RWPE2 (cell line): ENCODE data around the gene DEAF1.

Source experiments
- ATAC-seq: fragments of 200-7000 bp; cut with Tn5 transposase; 3 replicates; pipeline ENCODE4 v1.9.1; 2021; ENCODE audit warnings: low read depth
- DNase-seq: peaks from one replicate; pipeline ENCODE4 v3.0.0-alpha.2; 2020; ENCODE audit warnings: low spot score
- H3K27ac ChIP-seq: fragments of 450-650 bp; 2 replicates; pipeline ENCODE4 v1.5.1; 2017; ENCODE audit warnings: mild to moderate bottlenecking; ENCODE audit not compliant: poor library complexity, severe bottlenecking
- H3K27me3 ChIP-seq: fragments of 250-450 bp; sonication (Bioruptor Pico); 2 replicates; pipeline ENCODE4 v1.5.1; 2021; ENCODE audit warnings: mild to moderate bottlenecking, moderate library complexity; ENCODE audit not compliant: insufficient read depth, poor library complexity, severe bottlenecking
- H3K36me3 ChIP-seq: fragments of 250-450 bp; sonication (Bioruptor Pico); 2 replicates; pipeline ENCODE4 v1.5.1; 2020; ENCODE audit warnings: low read depth, mild to moderate bottlenecking, moderate library complexity
- H3K4me1 ChIP-seq: fragments of 250-450 bp; sonication (Bioruptor Pico); 2 replicates; pipeline ENCODE4 v1.5.1; 2021; ENCODE audit warnings: mild to moderate bottlenecking, moderate library complexity; ENCODE audit not compliant: insufficient read depth, poor library complexity, severe bottlenecking
- H3K4me3 ChIP-seq: fragments of 250-450 bp; sonication (Bioruptor Pico); 2 replicates; pipeline ENCODE4 v1.5.1; 2021; ENCODE audit warnings: mild to moderate bottlenecking, moderate library complexity; ENCODE audit not compliant: severe bottlenecking
- H3K9me3 ChIP-seq: fragments of 250-450 bp; sonication (Bioruptor Pico); 2 replicates; pipeline ENCODE4 v1.5.1; 2021; ENCODE audit warnings: mild to moderate bottlenecking, moderate library complexity; ENCODE audit not compliant: severe bottlenecking
- TF ChIP-seq, protein P1 (sequence below): fragments of 450-650 bp; IDR thresholded peaks from one replicate; pipeline ENCODE4 v1.5.1; 2017; ENCODE audit warnings: mild to moderate bottlenecking, moderate library complexity; ENCODE audit not compliant: poor library complexity, severe bottlenecking

DEAF1 gene

DNA sequence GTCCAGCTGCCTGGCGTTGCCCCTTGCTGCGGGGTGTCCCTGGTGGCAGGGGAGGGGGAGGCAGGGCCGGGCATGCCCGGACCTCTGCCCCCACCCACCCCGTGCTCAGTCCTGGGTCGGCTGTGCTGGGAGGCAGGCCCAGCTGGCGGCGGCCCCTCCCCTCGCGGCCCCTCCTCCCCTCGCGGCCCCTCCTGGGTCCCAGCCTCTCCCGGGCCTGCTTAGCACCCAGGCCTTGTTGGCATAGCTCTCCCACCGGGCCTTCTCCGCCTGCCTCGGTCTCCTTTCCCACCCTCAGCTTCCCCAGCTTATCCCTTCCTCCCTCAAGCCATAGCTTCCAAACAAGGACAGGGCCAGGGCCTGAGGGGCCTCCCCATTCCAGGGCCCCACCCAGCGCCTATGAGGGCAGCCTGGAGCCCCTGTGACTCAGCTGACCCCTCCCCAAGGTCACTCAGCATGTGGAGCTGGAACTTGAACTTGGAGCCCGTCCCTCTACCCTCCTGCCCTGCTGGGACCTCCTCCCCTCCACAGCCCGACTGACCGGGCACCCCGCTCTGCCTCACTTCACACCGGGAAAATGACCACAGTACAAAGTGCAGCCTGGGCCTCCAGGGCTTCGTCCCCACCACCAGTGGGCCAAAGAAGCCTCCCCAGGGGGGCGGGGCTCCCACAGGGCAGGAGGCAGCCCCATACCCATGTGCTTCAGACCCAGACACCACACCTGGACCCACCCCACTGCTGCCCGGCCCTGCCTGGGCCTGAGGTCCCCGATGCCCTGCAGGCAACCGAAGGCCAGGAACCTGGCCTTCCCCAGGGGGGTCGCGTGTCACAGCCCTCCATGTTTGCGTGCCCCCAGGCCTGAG lies 12.2 kb upstream of the DEAF1 start:
- H3K9me3 ChIP-seq: no peaks in the 10 kb centered on the region
- H3K4me3 ChIP-seq: peak overlapping the region; percentile 88
- H3K27me3 ChIP-seq: no peaks in the 10 kb centered on the region
- peaks cover 28% of the 10 kb centered on the region for H3K4me1 ChIP-seq
- TF ChIP-seq, protein P1, sequence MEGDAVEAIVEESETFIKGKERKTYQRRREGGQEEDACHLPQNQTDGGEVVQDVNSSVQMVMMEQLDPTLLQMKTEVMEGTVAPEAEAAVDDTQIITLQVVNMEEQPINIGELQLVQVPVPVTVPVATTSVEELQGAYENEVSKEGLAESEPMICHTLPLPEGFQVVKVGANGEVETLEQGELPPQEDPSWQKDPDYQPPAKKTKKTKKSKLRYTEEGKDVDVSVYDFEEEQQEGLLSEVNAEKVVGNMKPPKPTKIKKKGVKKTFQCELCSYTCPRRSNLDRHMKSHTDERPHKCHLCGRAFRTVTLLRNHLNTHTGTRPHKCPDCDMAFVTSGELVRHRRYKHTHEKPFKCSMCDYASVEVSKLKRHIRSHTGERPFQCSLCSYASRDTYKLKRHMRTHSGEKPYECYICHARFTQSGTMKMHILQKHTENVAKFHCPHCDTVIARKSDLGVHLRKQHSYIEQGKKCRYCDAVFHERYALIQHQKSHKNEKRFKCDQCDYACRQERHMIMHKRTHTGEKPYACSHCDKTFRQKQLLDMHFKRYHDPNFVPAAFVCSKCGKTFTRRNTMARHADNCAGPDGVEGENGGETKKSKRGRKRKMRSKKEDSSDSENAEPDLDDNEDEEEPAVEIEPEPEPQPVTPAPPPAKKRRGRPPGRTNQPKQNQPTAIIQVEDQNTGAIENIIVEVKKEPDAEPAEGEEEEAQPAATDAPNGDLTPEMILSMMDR: no peak
- DNase-seq (peak; percentile 83), ATAC-seq (peak; percentile 43)
- peaks cover 33% of the 10 kb centered on the region for H3K36me3 ChIP-seq
- peak overlapping the region; percentile 94 for H3K27ac ChIP-seq

DNA sequence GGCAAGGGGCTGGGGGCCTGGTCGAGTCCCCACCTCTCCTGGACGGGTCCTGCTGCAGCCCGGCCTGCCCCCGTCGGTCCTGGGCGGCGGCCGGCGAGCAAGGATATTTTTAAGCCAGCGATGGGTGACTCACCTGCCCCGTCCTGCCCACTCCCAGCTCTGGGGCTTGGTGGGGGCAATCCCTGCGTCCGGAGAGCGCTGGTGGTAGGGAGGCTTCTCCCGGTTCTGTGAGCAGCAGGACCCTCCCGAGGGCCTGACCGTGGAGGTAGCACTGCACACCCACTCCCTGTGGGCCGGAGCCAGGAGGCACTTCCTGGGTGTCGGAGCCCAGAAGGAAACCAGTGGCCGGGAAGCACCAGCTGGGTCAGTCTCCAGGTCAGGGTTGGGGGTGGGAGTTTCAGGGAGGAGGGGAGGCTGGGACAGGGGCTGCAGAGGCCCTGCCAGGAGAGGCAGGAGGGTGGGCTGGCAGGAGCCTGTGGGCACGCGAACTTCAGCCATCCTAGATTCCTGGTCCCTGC lies 11.5 kb upstream of the DEAF1 start:
- ATAC-seq (peak; percentile 35), DNase-seq (peak; percentile 79)
- peaks cover 38% of the 10 kb centered on the region for H3K36me3 ChIP-seq
- TF ChIP-seq, protein P1: no peak
- H3K27me3 ChIP-seq: no peaks in the 10 kb centered on the region
- H3K4me3 ChIP-seq: peak overlapping the region; percentile 88
- peaks cover 28% of the 10 kb centered on the region for H3K4me1 ChIP-seq
- H3K9me3 ChIP-seq: no peaks in the 10 kb centered on the region
- peak overlapping the region; percentile 94 for H3K27ac ChIP-seq

DNA sequence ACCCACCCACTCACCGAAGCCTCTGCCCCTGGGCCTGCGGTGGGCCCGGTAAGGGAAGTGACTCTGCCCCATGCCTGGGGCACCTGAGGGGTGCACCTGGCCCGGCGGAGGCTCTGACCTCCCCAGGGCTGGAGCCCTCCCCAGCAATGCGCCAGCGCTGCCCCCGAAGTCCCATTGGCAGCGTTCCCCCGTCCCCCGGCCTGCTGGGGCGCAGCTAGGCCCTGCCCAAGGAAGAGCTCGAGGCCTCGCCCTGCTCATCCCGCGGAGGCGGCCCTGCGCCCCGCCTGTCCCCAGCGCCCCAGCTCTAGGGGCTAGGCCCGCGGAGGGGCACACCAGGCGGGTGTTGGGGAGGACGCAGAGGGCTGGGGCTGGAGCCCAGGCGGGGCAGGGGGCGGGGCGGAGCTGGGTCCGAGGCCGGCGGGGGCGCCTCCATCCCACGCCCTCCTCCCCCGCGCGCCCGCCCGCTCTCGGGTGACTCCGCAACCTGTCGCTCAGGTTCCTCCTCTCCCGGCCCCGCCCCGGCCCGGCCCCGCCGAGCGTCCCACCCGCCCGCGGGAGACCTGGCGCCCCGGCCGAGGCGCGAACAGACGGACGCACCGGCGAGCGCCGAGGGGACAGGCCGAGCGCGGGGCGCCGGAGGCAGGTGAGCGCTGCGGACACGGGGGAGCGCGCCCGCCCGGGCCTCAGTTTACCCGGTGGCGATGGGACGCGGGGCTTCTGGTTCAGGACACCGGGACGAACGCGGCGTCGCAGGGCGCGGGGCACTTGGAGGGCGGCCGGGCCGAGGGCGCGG lies 10.8 kb upstream of the DEAF1 start, which contains the start of gene EPS8L2:
EPS8L2 (plus strand) TSS at position 586 of the 793 bp plus-strand sequence. CDS start 3,177 bp downstream, outside the sequence.
- TF ChIP-seq, protein P1: no peak
- Histone ChIP-seq H3K36me3 (peaks cover 31% of the 10 kb centered on the region), H3K27ac (peak within 1 kb of the TSS; percentile 94), H3K9me3 (no peaks in the 10 kb centered on the region), H3K27me3 (no peaks in the 10 kb centered on the region), H3K4me3 (peak within 1 kb of the TSS; percentile 88), H3K4me1 (peaks cover 28% of the 10 kb centered on the region)
- ATAC-seq (peak; percentile 34), DNase-seq (peak; percentile 81)

GRCh38 chr11:704781-705645 lies 10.0 kb upstream of the DEAF1 start:
- H3K4me1 ChIP-seq: peaks cover 28% of the 10 kb centered on the region
- DNase-seq (peak; percentile 78), ATAC-seq (peak; percentile 57)
- no peaks in the 10 kb centered on the region for H3K27me3 ChIP-seq
- TF ChIP-seq, protein P1: no peak
- peak overlapping the region; percentile 88 for H3K4me3 ChIP-seq
- H3K27ac ChIP-seq: peak overlapping the region; percentile 94
- peaks cover 23% of the 10 kb centered on the region for H3K36me3 ChIP-seq
- H3K9me3 ChIP-seq: no peaks in the 10 kb centered on the region
